ENCODE data around the gene RAD9A.
A peak's percentile ranks its signal among the peaks of the same experiment; 100 is the strongest.
"Not testable (repeated sequence)": the region's sequence is repeated elsewhere in the genome, so short reads cannot be mapped to it uniquely, and the experiment has no call there.

RAD9A gene

GRCh38 chr11:67393990-67394389 lies 2.2 kb downstream of the RAD9A start:
- H3K4me3 ChIP-seq (ENCODE audit: low read depth, low read length) = no peak overlapping the region

GRCh38 chr11:67395555-67396258 lies 3.9 kb downstream of the RAD9A start:
- no peak overlapping the region for H3K4me3 ChIP-seq (ENCODE audit: low read depth, low read length)

GRCh38 chr11:67396259-67396581 lies 4.4 kb downstream of the RAD9A start:
- no peak overlapping the region for H3K4me3 ChIP-seq (ENCODE audit: low read depth, low read length)

GRCh38 chr11:67396587-67397389 lies 5.0 kb downstream of the RAD9A start:
- no peak overlapping the region for H3K4me3 ChIP-seq (ENCODE audit: low read depth, low read length)

GRCh38 chr11:67397536-67397935 lies 5.8 kb downstream of the RAD9A start:
- no peak overlapping the region for H3K4me3 ChIP-seq (ENCODE audit: low read depth, low read length)

GRCh38 chr11:67397986-67398660 lies 6.3 kb downstream of the RAD9A start:
- H3K4me3 ChIP-seq (ENCODE audit: low read depth, low read length) = no peak overlapping the region

GRCh38 chr11:67398661-67399563 lies 7.1 kb downstream of the RAD9A start:
- H3K4me3 ChIP-seq (ENCODE audit: low read depth, low read length) = no peak overlapping the region

- peak overlapping the region; percentile 78 for H3K4me3 ChIP-seq (ENCODE audit: low read depth, low read length)
These were observed 8.6 kb downstream of the RAD9A start for GRCh38 chr11:67400251-67400941.

- H3K4me3 ChIP-seq (ENCODE audit: low read depth, low read length) = peak overlapping the region; percentile 78
These were observed 9.2 kb downstream of the RAD9A start for GRCh38 chr11:67400942-67401494.

- peak within 1 kb of the TSS; percentile 78 for H3K4me3 ChIP-seq (ENCODE audit: low read depth, low read length)
These were observed 9.9 kb downstream of the RAD9A start, which contains the start of gene PPP1CA for GRCh38 chr11:67401495-67402191. TSS of gene PPP1CA (minus strand) at chr11:67401858. CDS start at chr11:67401782, 76 bp downstream.

GRCh38 chr11:67402192-67402839 lies 10.5 kb downstream of the RAD9A start:
- not testable (repeated sequence) for H3K4me3 ChIP-seq (ENCODE audit: low read depth, low read length)

GRCh38 chr11:67403085-67403484 lies 11.3 kb downstream of the RAD9A start:
- not testable (repeated sequence) for H3K4me3 ChIP-seq (ENCODE audit: low read depth, low read length)

- no peak overlapping the region for H3K4me3 ChIP-seq (ENCODE audit: low read depth, low read length)
These were observed 12.9 kb downstream of the RAD9A start for GRCh38 chr11:67404515-67405195.

- H3K4me3 ChIP-seq (ENCODE audit: low read depth, low read length) = no peak overlapping the region
These were observed 13.4 kb downstream of the RAD9A start for GRCh38 chr11:67405196-67405567.

GRCh38 chr11:67405688-67406339 lies 14.0 kb downstream of the RAD9A start:
- no peak overlapping the region for H3K4me3 ChIP-seq (ENCODE audit: low read depth, low read length)

- H3K4me3 ChIP-seq (ENCODE audit: low read depth, low read length) = no peak overlapping the region
These were observed 14.7 kb downstream of the RAD9A start for GRCh38 chr11:67406420-67406968.

- no peak overlapping the region for H3K4me3 ChIP-seq (ENCODE audit: low read depth, low read length)
These were observed 15.3 kb downstream of the RAD9A start for GRCh38 chr11:67406969-67407687.
